HUES6 (cell line): ENCODE measurements around the gene KRT78.

Experiments used
- H3K27ac ChIP-seq: 2 replicates; pipeline ENCODE4 v1.7.0; 2013; ENCODE audit warnings: low read depth, mild to moderate bottlenecking, low read length, inconsistent platforms
- H3K27me3 ChIP-seq: 2 replicates; pipeline ENCODE4 v1.6.1; 2013; ENCODE audit warnings: low read length; ENCODE audit not compliant: control insufficient read depth, insufficient read depth
- H3K36me3 ChIP-seq: 2 replicates; pipeline ENCODE4 v1.6.1; 2013; ENCODE audit warnings: low read length; ENCODE audit not compliant: control insufficient read depth, insufficient read depth
- H3K4me1 ChIP-seq: 2 replicates; pipeline ENCODE4 v1.6.1; 2013; ENCODE audit warnings: low read length; ENCODE audit not compliant: control insufficient read depth, insufficient read depth
- H3K4me3 ChIP-seq: 2 replicates; pipeline ENCODE4 v1.5.1; 2013; ENCODE audit warnings: low read depth, low read length
- H3K9ac ChIP-seq: one replicate; pipeline ENCODE4 v1.6.1; 2013; ENCODE audit warnings: mild to moderate bottlenecking, low read length
- H3K9me3 ChIP-seq: 2 replicates; pipeline ENCODE4 v1.6.1; 2013; ENCODE audit warnings: low read depth, low read length; ENCODE audit not compliant: control insufficient read depth, insufficient read depth

Gene KRT78

GRCh38 chr12:52829986-52830770, 18.6 kb downstream of the KRT78 start:
- H3K27me3 ChIP-seq = no peaks in the 10 kb centered on the region
- no peaks in the 10 kb centered on the region for H3K9me3 ChIP-seq

GRCh38 chr12:52828591-52829021, 20.2 kb downstream of the KRT78 start:
- Histone ChIP-seq H3K27ac (no peak overlapping the region), H3K9me3 (no peaks in the 10 kb centered on the region), H3K27me3 (no peaks in the 10 kb centered on the region), H3K36me3 (no peaks in the 10 kb centered on the region), H3K4me1 (peaks cover 7% of the 10 kb centered on the region; the same call in 1 of the 2 replicates), H3K4me3 (no peak overlapping the region), H3K9ac (no peak overlapping the region)

More at GRCh38 chr12:52829986-52830770, 18.6 kb downstream of the KRT78 start:
- Histone ChIP-seq H3K27ac (no peak overlapping the region), H3K9ac (no peak overlapping the region), H3K4me3 (no peak overlapping the region), H3K4me1 (peaks cover 7% of the 10 kb centered on the region; the same call in 1 of the 2 replicates), H3K36me3 (no peaks in the 10 kb centered on the region)

GRCh38 chr12:52828156-52828555, 20.6 kb downstream of the KRT78 start:
- no peaks in the 10 kb centered on the region for H3K36me3 ChIP-seq

GRCh38 chr12:52827499-52828090, 21.2 kb downstream of the KRT78 start:
- no peak overlapping the region for H3K4me3 ChIP-seq
- H3K9me3 ChIP-seq = no peaks in the 10 kb centered on the region
- H3K27me3 ChIP-seq = no peaks in the 10 kb centered on the region
- no peak overlapping the region for H3K27ac ChIP-seq
- peaks cover 7% of the 10 kb centered on the region; the same call in 1 of the 2 replicates for H3K4me1 ChIP-seq
- H3K36me3 ChIP-seq = no peaks in the 10 kb centered on the region
- no peak overlapping the region for H3K9ac ChIP-seq

More at GRCh38 chr12:52828156-52828555, 20.6 kb downstream of the KRT78 start:
- H3K27ac ChIP-seq = no peak overlapping the region
- H3K9ac ChIP-seq = no peak overlapping the region
- H3K27me3 ChIP-seq = no peaks in the 10 kb centered on the region
- peaks cover 7% of the 10 kb centered on the region; the same call in 1 of the 2 replicates for H3K4me1 ChIP-seq
- H3K9me3 ChIP-seq = no peaks in the 10 kb centered on the region
- no peak overlapping the region for H3K4me3 ChIP-seq

GRCh38 chr12:52826611-52827498, 21.9 kb downstream of the KRT78 start:
- no peak overlapping the region for H3K9ac ChIP-seq
- no peak overlapping the region for H3K27ac ChIP-seq
- H3K4me3 ChIP-seq = no peak overlapping the region
- peaks cover 7% of the 10 kb centered on the region; the same call in 1 of the 2 replicates for H3K4me1 ChIP-seq
- H3K27me3 ChIP-seq = no peaks in the 10 kb centered on the region
- H3K36me3 ChIP-seq = no peaks in the 10 kb centered on the region
- no peaks in the 10 kb centered on the region for H3K9me3 ChIP-seq

- no peaks in the 10 kb centered on the region for H3K27me3 ChIP-seq
Measured at GRCh38 chr12:52825961-52826360, 22.8 kb downstream of the KRT78 start.

GRCh38 chr12:52824741-52825410, 23.9 kb downstream of the KRT78 start:
- Histone ChIP-seq H3K4me3 (no peak overlapping the region), H3K27me3 (no peaks in the 10 kb centered on the region), H3K4me1 (peaks cover 7% of the 10 kb centered on the region; the same call in 1 of the 2 replicates), H3K27ac (no peak overlapping the region), H3K36me3 (no peaks in the 10 kb centered on the region), H3K9me3 (no peaks in the 10 kb centered on the region), H3K9ac (no peak overlapping the region)

More at GRCh38 chr12:52825961-52826360, 22.8 kb downstream of the KRT78 start:
- Histone ChIP-seq H3K4me1 (peaks cover 7% of the 10 kb centered on the region; the same call in 1 of the 2 replicates), H3K27ac (no peak overlapping the region), H3K9me3 (no peaks in the 10 kb centered on the region), H3K36me3 (no peaks in the 10 kb centered on the region), H3K4me3 (no peak overlapping the region), H3K9ac (no peak overlapping the region)

GRCh38 chr12:52823761-52824450, 24.9 kb downstream of the KRT78 start:
- no peak overlapping the region for H3K9ac ChIP-seq
- H3K36me3 ChIP-seq = no peaks in the 10 kb centered on the region
- no peaks in the 10 kb centered on the region for H3K27me3 ChIP-seq
- no peaks in the 10 kb centered on the region for H3K9me3 ChIP-seq
- no peak overlapping the region for H3K27ac ChIP-seq
- peaks cover 7% of the 10 kb centered on the region; the same call in 1 of the 2 replicates for H3K4me1 ChIP-seq
- H3K4me3 ChIP-seq = no peak overlapping the region

- Histone ChIP-seq H3K27ac (no peak overlapping the region), H3K36me3 (no peaks in the 10 kb centered on the region), H3K9ac (no peak overlapping the region), H3K4me3 (no peak overlapping the region), H3K27me3 (no peaks in the 10 kb centered on the region), H3K9me3 (no peaks in the 10 kb centered on the region), H3K4me1 (peaks cover 7% of the 10 kb centered on the region; the same call in 1 of the 2 replicates)
Measured at GRCh38 chr12:52822771-52823510, 25.9 kb downstream of the KRT78 start.
